ENCODE results near the gene PIP5KL1.

The PIP5KL1 gene

GRCh38 chr9:127924736-127925444 is 5.7 kb downstream of the PIP5KL1 start:
- Histone ChIP-seq H3K9me3 (ENCODE audit: control insufficient read depth in 1 of 2, low read length in 2 of 2) (no peaks in the 10 kb centered on the region), H3K27me3 (ENCODE audit: low read depth, low read length) (peaks cover 13% of the 10 kb centered on the region), H3K36me3 (ENCODE audit: control insufficient read depth in 1 of 2, insufficient read depth in 2 of 2, low read length in 2 of 2) (no peaks in the 10 kb centered on the region), H3K27ac (ENCODE audit: low read length) (no peak overlapping the region), H3K4me1 (ENCODE audit: control insufficient read depth in 1 of 2, insufficient read depth in 2 of 2, low read length in 2 of 2) (peaks cover 2 to 19% of the 10 kb centered on the region in 2 donors), H3K4me3 (ENCODE audit: low read depth in 1 of 2, low read length in 2 of 2) (no peak overlapping the region)

- Histone ChIP-seq H3K4me1 (ENCODE audit: control insufficient read depth in 1 of 2, insufficient read depth in 2 of 2, low read length in 2 of 2) (peaks cover 8 to 19% of the 10 kb centered on the region in 2 donors), H3K27ac (ENCODE audit: low read length) (no peak overlapping the region), H3K27me3 (ENCODE audit: low read depth, low read length) (peaks cover 12% of the 10 kb centered on the region), H3K9me3 (ENCODE audit: control insufficient read depth in 1 of 2, low read length in 2 of 2) (no peaks in the 10 kb centered on the region), H3K4me3 (ENCODE audit: low read depth in 1 of 2, low read length in 2 of 2) (no peak overlapping the region), H3K36me3 (ENCODE audit: control insufficient read depth in 1 of 2, insufficient read depth in 2 of 2, low read length in 2 of 2) (no peaks in the 10 kb centered on the region)
Observed at GRCh38 chr9:127923771-127924170, 6.8 kb downstream of the PIP5KL1 start.

GRCh38 chr9:127923046-127923445 is 7.5 kb downstream of the PIP5KL1 start:
- Histone ChIP-seq H3K4me1 (ENCODE audit: control insufficient read depth in 1 of 2, insufficient read depth in 2 of 2, low read length in 2 of 2) (peaks cover 13 to 18% of the 10 kb centered on the region in 2 donors), H3K27me3 (ENCODE audit: low read depth, low read length) (peaks cover 7% of the 10 kb centered on the region), H3K27ac (ENCODE audit: low read length) (no peak overlapping the region)

GRCh38 chr9:127921557-127922120 is 8.9 kb downstream of the PIP5KL1 start:
- Histone ChIP-seq H3K27ac (ENCODE audit: low read length) (no peak overlapping the region), H3K4me3 (ENCODE audit: low read depth in 1 of 2, low read length in 2 of 2) (peak overlapping the region in 1 of 2 donors; percentile 38), H3K9me3 (ENCODE audit: control insufficient read depth in 1 of 2, low read length in 2 of 2) (no peaks in the 10 kb centered on the region), H3K27me3 (ENCODE audit: low read depth, low read length) (peaks cover 3% of the 10 kb centered on the region), H3K4me1 (ENCODE audit: control insufficient read depth in 1 of 2, insufficient read depth in 2 of 2, low read length in 2 of 2) (peaks cover 13 to 21% of the 10 kb centered on the region in 2 donors), H3K36me3 (ENCODE audit: control insufficient read depth in 1 of 2, insufficient read depth in 2 of 2, low read length in 2 of 2) (no peaks in the 10 kb centered on the region)

More at GRCh38 chr9:127923046-127923445, 7.5 kb downstream of the PIP5KL1 start:
- Histone ChIP-seq H3K4me3 (ENCODE audit: low read depth in 1 of 2, low read length in 2 of 2) (no peak overlapping the region), H3K9me3 (ENCODE audit: control insufficient read depth in 1 of 2, low read length in 2 of 2) (no peaks in the 10 kb centered on the region), H3K36me3 (ENCODE audit: control insufficient read depth in 1 of 2, insufficient read depth in 2 of 2, low read length in 2 of 2) (no peaks in the 10 kb centered on the region)

- Histone ChIP-seq H3K9me3 (ENCODE audit: control insufficient read depth in 1 of 2, low read length in 2 of 2) (no peaks in the 10 kb centered on the region), H3K27ac (ENCODE audit: low read length) (no peak overlapping the region), H3K36me3 (ENCODE audit: control insufficient read depth in 1 of 2, insufficient read depth in 2 of 2, low read length in 2 of 2) (no peaks in the 10 kb centered on the region), H3K27me3 (ENCODE audit: low read depth, low read length) (no peaks in the 10 kb centered on the region), H3K4me1 (ENCODE audit: control insufficient read depth in 1 of 2, insufficient read depth in 2 of 2, low read length in 2 of 2) (peaks cover 13 to 28% of the 10 kb centered on the region in 2 donors), H3K4me3 (ENCODE audit: low read depth in 1 of 2, low read length in 2 of 2) (no peak overlapping the region)
Observed at GRCh38 chr9:127920794-127921193, 9.8 kb downstream of the PIP5KL1 start.

GRCh38 chr9:127919253-127919815 is 11.2 kb downstream of the PIP5KL1 start:
- Histone ChIP-seq H3K9me3 (ENCODE audit: control insufficient read depth in 1 of 2, low read length in 2 of 2) (no peaks in the 10 kb centered on the region), H3K27me3 (ENCODE audit: low read depth, low read length) (no peaks in the 10 kb centered on the region), H3K4me3 (ENCODE audit: low read depth in 1 of 2, low read length in 2 of 2) (no peak overlapping the region), H3K4me1 (ENCODE audit: control insufficient read depth in 1 of 2, insufficient read depth in 2 of 2, low read length in 2 of 2) (peaks cover 21 to 33% of the 10 kb centered on the region in 2 donors), H3K36me3 (ENCODE audit: control insufficient read depth in 1 of 2, insufficient read depth in 2 of 2, low read length in 2 of 2) (no peaks in the 10 kb centered on the region), H3K27ac (ENCODE audit: low read length) (no peak overlapping the region)

- Histone ChIP-seq H3K4me3 (ENCODE audit: low read depth in 1 of 2, low read length in 2 of 2) (no peak overlapping the region), H3K27me3 (ENCODE audit: low read depth, low read length) (no peaks in the 10 kb centered on the region), H3K9me3 (ENCODE audit: control insufficient read depth in 1 of 2, low read length in 2 of 2) (no peaks in the 10 kb centered on the region), H3K4me1 (ENCODE audit: control insufficient read depth in 1 of 2, insufficient read depth in 2 of 2, low read length in 2 of 2) (peaks cover 21 to 33% of the 10 kb centered on the region in 2 donors), H3K36me3 (ENCODE audit: control insufficient read depth in 1 of 2, insufficient read depth in 2 of 2, low read length in 2 of 2) (no peaks in the 10 kb centered on the region), H3K27ac (ENCODE audit: low read length) (peak overlapping the region; percentile 32)
Observed at GRCh38 chr9:127918183-127919107, 12.1 kb downstream of the PIP5KL1 start.

- Histone ChIP-seq H3K27ac (ENCODE audit: low read length) (peak overlapping the region; percentile 39), H3K4me1 (ENCODE audit: control insufficient read depth in 1 of 2, insufficient read depth in 2 of 2, low read length in 2 of 2) (peaks cover 21 to 33% of the 10 kb centered on the region in 2 donors), H3K9me3 (ENCODE audit: control insufficient read depth in 1 of 2, low read length in 2 of 2) (no peaks in the 10 kb centered on the region), H3K36me3 (ENCODE audit: control insufficient read depth in 1 of 2, insufficient read depth in 2 of 2, low read length in 2 of 2) (peaks cover 0 to 5% of the 10 kb centered on the region in 2 donors), H3K27me3 (ENCODE audit: low read depth, low read length) (no peaks in the 10 kb centered on the region), H3K4me3 (ENCODE audit: low read depth in 1 of 2, low read length in 2 of 2) (peak overlapping the region in 1 of 2 donors; percentile 40)
Observed at GRCh38 chr9:127917603-127918002, 13.0 kb downstream of the PIP5KL1 start.

GRCh38 chr9:127916720-127917581 is 13.6 kb downstream of the PIP5KL1 start, which contains the start of gene ST6GALNAC4:
TSS of gene ST6GALNAC4 (minus strand) at chr9:127917041. CDS start at chr9:127916419, 622 bp downstream.
- Histone ChIP-seq H3K27ac (ENCODE audit: low read length) (peak within 1 kb of the TSS; percentile 69), H3K4me3 (ENCODE audit: low read depth in 1 of 2, low read length in 2 of 2) (peak within 1 kb of the TSS; percentile 68 to 81), H3K27me3 (ENCODE audit: low read depth, low read length) (no peaks in the 10 kb centered on the region), H3K36me3 (ENCODE audit: control insufficient read depth in 1 of 2, insufficient read depth in 2 of 2, low read length in 2 of 2) (peaks cover 2 to 11% of the 10 kb centered on the region in 2 donors), H3K4me1 (ENCODE audit: control insufficient read depth in 1 of 2, insufficient read depth in 2 of 2, low read length in 2 of 2) (peaks cover 19 to 32% of the 10 kb centered on the region in 2 donors), H3K9me3 (ENCODE audit: control insufficient read depth in 1 of 2, low read length in 2 of 2) (no peaks in the 10 kb centered on the region)

Data from muscle layer of duodenum (tissue), 2 donors.